COLO829 (cell line): ENCODE data around the gene MKX.

Source experiments
- DNase-seq: peaks from one replicate; pipeline ENCODE4 v3.0.0; 2012; ENCODE audit warnings: low spot score

MKX gene

GRCh38 chr10:27742195-27743011 lies 3.2 kb downstream of the MKX start:
- DNase-seq: no peak

DNA sequence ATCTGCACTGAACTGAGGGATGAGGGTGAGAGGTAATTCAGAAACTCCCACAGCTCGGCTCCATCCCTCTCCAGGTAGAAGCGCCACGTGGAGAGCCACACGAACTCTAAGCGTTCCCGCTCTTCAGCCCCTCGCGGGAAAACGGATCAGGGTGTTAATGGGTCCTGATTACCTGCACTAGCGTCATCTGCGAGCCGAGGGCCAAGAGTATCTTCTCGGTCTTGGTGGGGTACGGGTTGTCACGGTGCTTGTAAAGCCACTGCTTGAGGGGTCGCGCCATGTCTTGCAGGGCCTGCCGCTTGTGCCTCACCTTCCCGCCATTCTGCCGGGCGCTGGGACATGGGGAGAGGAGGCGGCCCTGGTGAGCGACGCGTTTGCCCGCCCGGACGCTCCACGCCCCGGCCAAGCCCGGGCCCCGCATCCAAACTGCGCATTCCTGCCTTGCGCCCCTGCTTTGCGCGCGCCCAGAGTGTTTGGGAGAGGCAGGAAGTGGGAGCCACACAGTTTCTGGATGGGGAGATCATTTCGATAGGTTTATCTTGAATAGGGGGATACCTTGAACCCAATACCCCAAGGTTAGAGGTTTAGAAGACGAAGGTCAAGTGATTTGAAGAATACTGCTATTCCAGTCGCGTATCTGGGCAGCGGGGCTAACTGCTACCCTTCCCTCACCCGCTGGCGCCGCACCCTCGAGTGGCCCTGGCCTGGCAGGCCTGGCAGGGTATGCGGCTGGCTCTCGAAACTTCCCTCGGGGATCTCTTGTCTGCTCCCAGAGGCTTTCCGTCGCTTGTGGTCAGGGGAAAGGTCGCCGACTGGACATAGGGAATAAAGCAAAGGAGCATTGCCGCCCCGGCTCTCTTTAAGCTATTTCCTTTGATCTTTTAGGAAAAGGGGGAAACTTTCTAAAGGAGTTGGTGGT lies 4.2 kb downstream of the MKX start:
- no peak for DNase-seq

DNA sequence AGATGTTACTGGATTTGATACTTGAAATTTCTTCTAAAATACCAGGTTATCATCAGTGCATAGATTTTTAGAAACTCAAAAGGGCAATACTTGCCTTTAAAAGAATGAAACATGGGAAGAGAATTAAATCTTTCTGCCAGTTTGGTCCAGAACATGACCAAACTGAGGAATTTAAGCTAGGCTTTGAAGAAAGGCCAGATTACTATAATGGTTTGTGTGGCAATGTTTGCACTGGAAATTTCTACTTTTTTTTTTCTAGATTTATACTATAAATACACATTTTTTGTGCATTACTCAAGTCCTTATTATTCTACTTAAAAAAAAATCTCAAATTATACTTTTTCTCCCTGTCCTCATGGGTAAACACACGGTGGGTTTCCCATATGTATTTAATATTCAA lies 9.2 kb downstream of the MKX start:
- no peak for DNase-seq

GRCh38 chr10:27730041-27730440 lies 15.6 kb downstream of the MKX start:
- DNase-seq: no peak

DNA sequence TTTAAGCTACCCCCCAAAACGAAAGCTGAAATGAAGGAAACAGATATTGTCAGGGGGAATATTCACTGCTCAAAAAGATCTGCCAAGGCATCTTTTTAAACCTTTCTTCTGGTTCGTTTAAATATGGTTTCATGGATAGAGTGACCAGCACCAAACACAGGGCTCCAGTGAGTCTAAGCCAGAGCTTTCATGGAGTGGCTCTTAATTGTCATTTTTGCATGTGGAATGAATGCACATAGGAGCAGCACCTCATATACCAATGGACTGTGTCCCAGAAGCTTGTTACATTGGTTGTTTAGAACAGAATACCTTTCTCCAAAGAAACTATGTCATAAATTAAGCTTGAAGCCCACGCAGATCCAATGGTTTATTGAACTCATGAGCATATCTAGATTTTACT lies 17.3 kb downstream of the MKX start:
- no peak for DNase-seq

DNA sequence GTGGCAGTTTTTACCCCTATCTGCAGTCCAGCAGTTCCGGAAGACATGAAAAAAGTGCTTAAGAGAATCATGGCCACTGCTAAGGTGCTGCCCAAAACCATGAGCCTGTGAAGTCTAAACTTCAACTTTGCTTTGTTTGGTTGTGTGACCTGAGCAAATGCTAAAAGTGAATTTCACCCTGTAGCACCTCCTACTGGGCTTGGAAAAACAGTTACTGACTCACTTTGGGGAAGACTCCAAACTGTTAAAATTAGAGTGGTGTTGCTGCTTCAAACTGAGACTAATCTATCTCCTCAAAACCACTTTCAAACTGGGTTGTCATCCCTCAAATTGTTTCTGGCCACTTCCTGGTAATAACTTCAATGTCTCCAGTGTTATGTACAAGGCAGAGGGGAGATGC lies 21.3 kb downstream of the MKX start:
- no peak for DNase-seq

GRCh38 chr10:27723436-27723835 lies 22.2 kb downstream of the MKX start:
- no peak for DNase-seq

DNA sequence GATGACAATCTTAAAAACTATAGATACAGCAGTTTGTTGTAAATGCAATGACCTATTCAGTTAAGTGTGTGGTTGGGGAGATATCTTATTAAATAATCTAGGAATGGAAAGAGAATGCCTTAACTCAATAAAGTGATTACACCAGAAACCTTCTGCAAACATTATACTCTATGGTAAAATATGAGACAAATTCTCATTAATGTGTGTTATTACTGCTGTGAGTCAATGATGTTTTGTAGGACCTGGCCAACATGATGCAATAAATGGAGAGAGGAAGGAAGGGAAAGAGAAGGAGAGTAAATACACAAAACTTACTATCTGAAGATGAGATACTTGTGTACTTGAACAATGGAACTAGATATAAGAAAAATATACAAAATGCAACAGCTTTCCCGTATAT lies 25.1 kb downstream of the MKX start:
- DNase-seq: no peak

GRCh38 chr10:27719052-27719451 lies 26.6 kb downstream of the MKX start:
- no peak for DNase-seq

DNA sequence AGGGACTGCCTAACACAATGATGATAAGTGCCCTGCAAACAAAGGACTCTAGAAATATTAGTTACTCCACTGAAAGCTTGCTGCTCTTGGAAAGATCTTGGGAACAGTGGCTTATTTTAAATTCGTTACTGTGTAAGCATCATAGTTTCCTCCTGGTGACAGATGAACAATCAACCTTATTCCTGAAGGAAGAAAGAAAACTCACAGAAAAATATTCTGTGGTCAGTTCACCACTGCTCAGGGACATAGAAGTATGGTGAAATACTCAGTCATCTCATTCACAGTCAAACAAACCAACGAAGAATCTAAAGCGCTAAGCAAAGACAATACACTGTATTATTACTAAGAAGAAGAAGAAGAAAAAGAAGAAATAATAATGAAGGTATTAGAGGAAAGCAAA lies 27.8 kb downstream of the MKX start:
- DNase-seq: no peak

DNA sequence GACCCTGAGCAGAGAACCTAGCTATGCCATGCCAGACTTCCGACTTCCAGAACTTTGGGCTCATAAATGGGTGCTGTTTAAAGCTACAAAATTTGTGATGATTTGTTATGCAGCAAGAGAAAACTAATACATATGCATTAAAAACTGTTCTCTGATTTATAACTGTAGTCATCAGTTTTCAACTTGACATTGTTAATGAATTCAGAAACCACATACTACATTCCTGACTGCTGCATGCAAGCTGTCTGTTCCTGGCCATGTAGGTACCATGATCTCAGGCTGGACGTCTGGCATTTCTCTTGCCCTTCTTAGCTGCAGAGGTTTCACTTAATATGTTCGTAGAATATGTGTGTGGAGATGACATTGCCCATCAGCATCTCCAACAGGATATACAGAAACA lies 28.4 kb downstream of the MKX start:
- DNase-seq: no peak

GRCh38 chr10:27716521-27716920 lies 29.1 kb downstream of the MKX start:
- no peak for DNase-seq

GRCh38 chr10:27715505-27715904 lies 30.1 kb downstream of the MKX start:
- no peak for DNase-seq

GRCh38 chr10:27714349-27714748 lies 31.3 kb downstream of the MKX start:
- DNase-seq: no peak

GRCh38 chr10:27713941-27714340 lies 31.7 kb downstream of the MKX start:
- no peak for DNase-seq

GRCh38 chr10:27710014-27710413 lies 35.6 kb downstream of the MKX start:
- DNase-seq: no peak

GRCh38 chr10:27709304-27709703 lies 36.3 kb downstream of the MKX start:
- DNase-seq: no peak

DNA sequence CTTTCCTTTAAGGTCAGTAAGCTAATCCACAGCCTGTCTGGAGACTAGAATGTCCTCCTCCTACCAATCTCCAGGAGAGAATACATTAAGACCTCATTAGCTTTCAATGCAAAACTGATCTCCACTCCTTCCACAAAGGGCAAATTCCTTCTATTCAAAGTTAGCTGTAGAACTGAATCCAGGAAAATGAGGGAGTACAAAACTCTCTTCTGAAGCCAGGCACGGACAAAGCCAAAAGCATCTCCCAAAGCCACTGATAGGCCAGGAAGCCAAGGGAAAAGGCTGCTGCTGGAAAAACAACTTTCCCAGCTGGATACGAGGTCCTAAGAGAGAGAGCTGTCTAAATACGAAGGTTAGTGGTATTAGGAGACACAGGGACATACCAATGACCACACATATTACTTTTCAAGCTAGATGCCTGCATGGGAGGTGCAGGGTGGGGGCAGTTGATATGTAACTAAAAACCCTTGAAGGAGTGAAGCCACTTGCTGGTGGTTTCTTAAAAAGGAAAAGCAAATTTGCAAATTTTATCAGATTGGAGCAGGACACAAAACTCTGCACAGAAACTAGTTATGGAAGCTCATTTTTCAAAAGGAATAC lies 43.6 kb downstream of the MKX start:
- DNase-seq: no peak

GRCh38 chr10:27699776-27700175 lies 45.8 kb downstream of the MKX start:
- DNase-seq: no peak

DNA sequence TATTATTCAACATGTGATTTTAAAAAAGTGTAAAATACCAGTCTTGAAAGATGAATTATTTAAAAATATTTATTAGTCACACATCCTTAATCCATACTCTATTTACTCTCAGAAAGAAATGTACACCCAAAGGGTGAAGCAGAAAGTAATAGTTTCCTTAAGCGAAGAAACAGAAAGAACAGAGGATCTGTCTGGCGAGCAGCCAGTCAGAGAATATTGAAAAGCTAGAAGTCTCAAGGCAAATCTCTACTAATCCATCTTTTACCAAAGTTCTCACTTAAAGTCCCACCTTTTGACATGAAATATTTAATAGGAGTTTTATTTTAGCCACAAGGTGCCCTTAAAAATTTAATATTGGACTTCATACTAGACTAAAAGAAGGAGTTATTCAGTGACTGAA lies 46.7 kb downstream of the MKX start:
- no peak for DNase-seq

GRCh38 chr10:27696466-27696865 lies 49.2 kb downstream of the MKX start:
- DNase-seq: no peak

DNA sequence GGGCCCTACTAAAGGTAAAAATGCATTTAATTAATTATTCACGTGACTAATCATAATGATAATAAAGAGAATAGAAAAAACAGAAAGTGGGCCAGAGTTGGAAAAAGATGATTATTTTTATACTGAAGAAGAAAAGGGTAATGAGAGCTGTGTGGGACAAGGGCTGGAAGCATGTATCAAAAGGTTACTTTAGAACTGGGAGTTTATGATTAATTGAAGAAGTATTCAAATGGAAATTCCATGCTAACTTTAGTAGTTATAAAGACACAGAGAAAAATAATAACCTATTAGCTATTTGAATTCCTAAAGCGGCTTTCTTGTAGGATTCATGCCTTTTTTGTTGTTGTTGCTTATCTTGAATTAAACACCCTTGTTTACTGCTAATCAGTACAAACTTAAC lies 49.9 kb downstream of the MKX start:
- DNase-seq: no peak

- no peak for DNase-seq
Measured at GRCh38 chr10:27695088-27695487, 50.5 kb downstream of the MKX start.
